ENCODE measurements around the gene YIF1A. TPM values are rescaled to one million over a fixed set of nuclear protein-coding genes. Genes with fewer than 3 reads are reported as not detected.
A peak's percentile ranks its signal among the peaks of the same experiment; 100 is the strongest.

YIF1A gene
- total and polyA plus RNA-seq, 2 of the 4 experiments (the other 2 are of a cell fraction), result 128 to 207 TPM

- H3K4me2 ChIP-seq (ENCODE audit: low read depth, low read length), result peak overlapping the region; percentile 70
- peak; percentile 2 for ATAC-seq (ENCODE audit: low read depth)
- peak overlapping the region; percentile 31 for H3K9ac ChIP-seq (ENCODE audit: low read depth, low read length)
- peak overlapping the region; percentile 90; the same call in 1 of the 2 replicates for H2AK5ac ChIP-seq (ENCODE audit: low read depth, low read length)
- H3K36me3 ChIP-seq (ENCODE audit: control insufficient read depth, insufficient read depth, low read length), result peaks cover 36% of the 10 kb centered on the region
- 0 out of 2 replicates have a peak overlapping the region, but pooled peaks have one; percentile 53 for H3K4ac ChIP-seq (ENCODE audit: low read depth, low read length)
- H3K4me3 ChIP-seq (ENCODE audit: insufficient read depth, low read depth, low read length), result peak overlapping the region; percentile 52
- TF ChIP-seq SMC3 (IDR thresholded peaks at IDR 0.05; ENCODE audit: low read depth, low read length) (no peak), CHD1 (IDR thresholded peaks at IDR 0.05; ENCODE audit: low read depth, low read length) (no peak), RAD21 (IDR thresholded peaks at IDR 0.05; ENCODE audit: low read length) (no peak), CEBPB (IDR thresholded peaks at IDR 0.05; ENCODE audit: low read depth, low read length) (no peak), MAFK (IDR thresholded peaks at IDR 0.05; ENCODE audit: low read depth, low read length) (no peak), RFX5 (IDR thresholded peaks at IDR 0.05; ENCODE audit: low read depth, low read length) (no peak), CTCF (conservative IDR thresholded peaks at IDR 0.05; ENCODE audit: low read depth, low read length) (no peak), FOS (IDR thresholded peaks at IDR 0.05; ENCODE audit: low read depth, low read length) (no peak), ELK1 (IDR thresholded peaks at IDR 0.05; ENCODE audit: borderline replicate concordance, low read depth, low read length) (no peak), MXI1 (IDR thresholded peaks at IDR 0.05; ENCODE audit: borderline replicate concordance, low read depth, low read length) (no peak), USF2 (IDR thresholded peaks at IDR 0.05; ENCODE audit: low read depth, low read length) (no peak), MAZ (IDR thresholded peaks at IDR 0.05; ENCODE audit: borderline replicate concordance, low read depth, low read length) (no peak)
- peaks cover 4% of the 10 kb centered on the region; the same call in 1 of the 2 replicates for H3K4me1 ChIP-seq (ENCODE audit: control insufficient read depth, insufficient read depth, low read length)
- H4K20me1 ChIP-seq (ENCODE audit: insufficient read depth, low read length), result peaks cover 31% of the 10 kb centered on the region; the same call in 1 of the 2 replicates
- H4K8ac ChIP-seq (ENCODE audit: low read depth in 2 of 2, low read length in 2 of 2), result peak overlapping the region; percentile 50 to 82; a peak in 2 of 4 replicates
- H4K5ac ChIP-seq (ENCODE audit: low read depth, low read length), result no peak overlapping the region
- no peak overlapping the region for H4K91ac ChIP-seq (ENCODE audit: insufficient read depth, low read depth, low read length)
- no peaks in the 10 kb centered on the region for H3K27me3 ChIP-seq (ENCODE audit: control insufficient read depth, insufficient read depth, low read length)
- ChIA-PET POLR2A (ENCODE audit: unreplicated experiment) (interaction anchor here (0.6 kb wide), 1 partner anchor 132 kb away, joined by 6 read pairs; no protein-coding TSS in a partner anchor), CTCF (no interaction called here)
- in situ Hi-C loops (cut with MboI; ENCODE audit: low sequenced_read_pairs), result no loop called here
- H3K9me1 ChIP-seq (ENCODE audit: insufficient read depth, low read length), result peaks cover 2% of the 10 kb centered on the region; the same call in 1 of the 2 replicates
- no peak overlapping the region for H2BK20ac ChIP-seq (ENCODE audit: low read depth, low read length)
- no peak overlapping the region for H2BK15ac ChIP-seq (ENCODE audit: low read depth, low read length)
- WGBS, 2 experiments (ENCODE audit: extremely low coverage in 2 of 2, insufficient read length in 1 of 2), result 71% methylated on average over 1 of the region's 13 CpGs; no CpG with 5 or more reads in 1 of the 2 experiments
- no peak overlapping the region; the same call in 1 of the 2 replicates for H3K14ac ChIP-seq (replicated peaks; ENCODE audit: low read depth, low read length)
- H3K23ac ChIP-seq (ENCODE audit: low read depth, low read length), result no peak overlapping the region; the same call in none of the 2 replicates
- no peak overlapping the region for H3K56ac ChIP-seq (ENCODE audit: extremely low read depth, insufficient read depth, low read length)
- dilution Hi-C loops (cut with HindIII; ENCODE audit: low sequenced_read_pairs, unreplicated experiment), result no loop called here
- H3K27ac ChIP-seq (ENCODE audit: insufficient read depth, low read length), result peak overlapping the region; percentile 57
- peak overlapping the region; percentile 74 for H2AK9ac ChIP-seq (replicated peaks; ENCODE audit: low read depth, low read length, poor library complexity)
- BruUV-seq (replicated peaks), result no TSS peak
- intact Hi-C loops (cut with micrococcal nuclease), result no loop called here
- H3K79me1 ChIP-seq (ENCODE audit: low read depth in 1 of 2, low read length in 2 of 2), result peaks cover 8 to 51% of the 10 kb centered on the region in 2 experiments; a peak in 3 of 4 replicates
- no peaks in the 10 kb centered on the region for H3K9me3 ChIP-seq (ENCODE audit: control insufficient read depth, insufficient read depth, low read length)
- peak overlapping the region; percentile 94 for H2AFZ ChIP-seq (replicated peaks; ENCODE audit: low read length, poor library complexity)
- no peak overlapping the region for H2BK120ac ChIP-seq (ENCODE audit: low read depth, low read length)
- no peak overlapping the region for H3K18ac ChIP-seq (ENCODE audit: low read depth, low read length)
- no peak for DNase-seq
- peak overlapping the region; percentile 9 for H2BK5ac ChIP-seq (ENCODE audit: low read depth, low read length, poor library complexity, severe bottlenecking)
Observed at GRCh38 chr11:66267039-66267378, 21.9 kb downstream of the YIF1A start.
